ENCODE results near the gene SMIM41.

SMIM41 gene

GRCh38 chr12:52130711-52131110, 51.2 kb downstream of the SMIM41 start:
- Mint-ChIP-seq H3K4me1 (no peaks in the 10 kb centered on the region), H3K27me3 (peaks cover 42% of the 10 kb centered on the region), H3K4me3 (no peak overlapping the region), H3K9me3 (no peaks in the 10 kb centered on the region), H3K36me3 (ENCODE audit: insufficient read depth) (no peaks in the 10 kb centered on the region), H3K27ac (ENCODE audit: low read depth) (no peak overlapping the region)
- ATAC-seq (replicated peaks; ENCODE audit: extremely low read depth, poor library complexity, severe bottlenecking) (no peak), DNase-seq (ENCODE audit: low spot score in 2 of 2) (no peak)

- ATAC-seq (replicated peaks; ENCODE audit: extremely low read depth, poor library complexity, severe bottlenecking) (no peak), DNase-seq (ENCODE audit: low spot score in 2 of 2) (no peak)
- no peaks in the 10 kb centered on the region for H3K36me3 Mint-ChIP-seq (ENCODE audit: insufficient read depth)
- H3K4me1 Mint-ChIP-seq = no peaks in the 10 kb centered on the region
- H3K27me3 Mint-ChIP-seq = peaks cover 34% of the 10 kb centered on the region
- H3K27ac Mint-ChIP-seq (ENCODE audit: low read depth) = no peak overlapping the region
- no peak overlapping the region for H3K4me3 Mint-ChIP-seq
- H3K9me3 Mint-ChIP-seq = no peaks in the 10 kb centered on the region
These were observed 53.3 kb downstream of the SMIM41 start for GRCh38 chr12:52132754-52133161.

GRCh38 chr12:52137746-52138145, 58.2 kb downstream of the SMIM41 start:
- ATAC-seq (replicated peaks; ENCODE audit: extremely low read depth, poor library complexity, severe bottlenecking) = no peak
- Mint-ChIP-seq H3K27me3 (peaks cover 38% of the 10 kb centered on the region), H3K36me3 (ENCODE audit: insufficient read depth) (no peaks in the 10 kb centered on the region), H3K27ac (ENCODE audit: low read depth) (no peak overlapping the region), H3K9me3 (no peaks in the 10 kb centered on the region), H3K4me3 (no peak overlapping the region), H3K4me1 (no peaks in the 10 kb centered on the region)
- no peak for DNase-seq (ENCODE audit: low spot score in 2 of 2)

- no peaks in the 10 kb centered on the region for H3K4me1 Mint-ChIP-seq
- no peak overlapping the region for H3K4me3 Mint-ChIP-seq
- H3K27ac Mint-ChIP-seq (ENCODE audit: low read depth) = no peak overlapping the region
- ATAC-seq (replicated peaks; ENCODE audit: extremely low read depth, poor library complexity, severe bottlenecking) (no peak), DNase-seq (ENCODE audit: low spot score in 2 of 2) (no peak)
- H3K36me3 Mint-ChIP-seq (ENCODE audit: insufficient read depth) = no peaks in the 10 kb centered on the region
- peaks cover 38% of the 10 kb centered on the region for H3K27me3 Mint-ChIP-seq
- H3K9me3 Mint-ChIP-seq = no peaks in the 10 kb centered on the region
These were observed 59.6 kb downstream of the SMIM41 start for GRCh38 chr12:52139147-52139546.

- no peak for DNase-seq (ENCODE audit: low spot score in 2 of 2)
- Mint-ChIP-seq H3K9me3 (no peaks in the 10 kb centered on the region), H3K4me1 (no peaks in the 10 kb centered on the region), H3K27me3 (peaks cover 38% of the 10 kb centered on the region), H3K36me3 (ENCODE audit: insufficient read depth) (no peaks in the 10 kb centered on the region), H3K27ac (ENCODE audit: low read depth) (no peak overlapping the region), H3K4me3 (no peak overlapping the region)
- ATAC-seq (replicated peaks; ENCODE audit: extremely low read depth, poor library complexity, severe bottlenecking) = no peak
These were observed 60.1 kb downstream of the SMIM41 start for GRCh38 chr12:52139579-52140062.

- H3K4me3 Mint-ChIP-seq = no peak overlapping the region
- no peak overlapping the region for H3K27ac Mint-ChIP-seq (ENCODE audit: low read depth)
- H3K9me3 Mint-ChIP-seq = no peaks in the 10 kb centered on the region
- no peaks in the 10 kb centered on the region for H3K4me1 Mint-ChIP-seq
- peaks cover 28% of the 10 kb centered on the region for H3K27me3 Mint-ChIP-seq
- DNase-seq (ENCODE audit: low spot score in 2 of 2) (no peak), ATAC-seq (replicated peaks; ENCODE audit: extremely low read depth, poor library complexity, severe bottlenecking) (no peak)
- H3K36me3 Mint-ChIP-seq (ENCODE audit: insufficient read depth) = no peaks in the 10 kb centered on the region
These were observed 61.8 kb downstream of the SMIM41 start for GRCh38 chr12:52141306-52141705.

- DNase-seq (ENCODE audit: low spot score in 2 of 2) (no peak), ATAC-seq (replicated peaks; ENCODE audit: extremely low read depth, poor library complexity, severe bottlenecking) (no peak)
- H3K36me3 Mint-ChIP-seq (ENCODE audit: insufficient read depth) = no peaks in the 10 kb centered on the region
- H3K4me3 Mint-ChIP-seq = no peak overlapping the region
- no peaks in the 10 kb centered on the region for H3K4me1 Mint-ChIP-seq
- H3K27ac Mint-ChIP-seq (ENCODE audit: low read depth) = no peak overlapping the region
- peaks cover 22% of the 10 kb centered on the region for H3K27me3 Mint-ChIP-seq
- no peaks in the 10 kb centered on the region for H3K9me3 Mint-ChIP-seq
These were observed 62.4 kb downstream of the SMIM41 start for GRCh38 chr12:52141875-52142274.

GRCh38 chr12:52142431-52142830, 62.9 kb downstream of the SMIM41 start:
- H3K27me3 Mint-ChIP-seq = peaks cover 22% of the 10 kb centered on the region
- H3K4me1 Mint-ChIP-seq = no peaks in the 10 kb centered on the region
- no peak for ATAC-seq (replicated peaks; ENCODE audit: extremely low read depth, poor library complexity, severe bottlenecking)
- H3K4me3 Mint-ChIP-seq = no peak overlapping the region
- H3K27ac Mint-ChIP-seq (ENCODE audit: low read depth) = no peak overlapping the region
- no peaks in the 10 kb centered on the region for H3K36me3 Mint-ChIP-seq (ENCODE audit: insufficient read depth)
- H3K9me3 Mint-ChIP-seq = no peaks in the 10 kb centered on the region
- no peak for DNase-seq (ENCODE audit: low spot score in 2 of 2)

GRCh38 chr12:52144512-52145227, 65.2 kb downstream of the SMIM41 start:
- Mint-ChIP-seq H3K27ac (ENCODE audit: low read depth) (no peak overlapping the region), H3K4me3 (no peak overlapping the region), H3K36me3 (ENCODE audit: insufficient read depth) (no peaks in the 10 kb centered on the region), H3K27me3 (peaks cover 7% of the 10 kb centered on the region), H3K9me3 (no peaks in the 10 kb centered on the region), H3K4me1 (no peaks in the 10 kb centered on the region)
- no peak for DNase-seq (ENCODE audit: low spot score in 2 of 2)
- no peak for ATAC-seq (replicated peaks; ENCODE audit: extremely low read depth, poor library complexity, severe bottlenecking)

GRCh38 chr12:52145228-52146088, 66.0 kb downstream of the SMIM41 start:
- H3K9me3 Mint-ChIP-seq = no peaks in the 10 kb centered on the region
- no peak overlapping the region for H3K4me3 Mint-ChIP-seq
- H3K27ac Mint-ChIP-seq (ENCODE audit: low read depth) = no peak overlapping the region
- no peaks in the 10 kb centered on the region for H3K4me1 Mint-ChIP-seq
- DNase-seq (ENCODE audit: low spot score in 2 of 2) (no peak), ATAC-seq (replicated peaks; ENCODE audit: extremely low read depth, poor library complexity, severe bottlenecking) (no peak)
- no peaks in the 10 kb centered on the region for H3K36me3 Mint-ChIP-seq (ENCODE audit: insufficient read depth)
- H3K27me3 Mint-ChIP-seq = peaks cover 9% of the 10 kb centered on the region

GRCh38 chr12:52146089-52146821, 66.8 kb downstream of the SMIM41 start:
- Mint-ChIP-seq H3K9me3 (no peaks in the 10 kb centered on the region), H3K27me3 (peaks cover 14% of the 10 kb centered on the region), H3K27ac (ENCODE audit: low read depth) (no peak overlapping the region), H3K4me1 (peaks cover 3% of the 10 kb centered on the region), H3K36me3 (ENCODE audit: insufficient read depth) (no peaks in the 10 kb centered on the region), H3K4me3 (no peak overlapping the region)
- DNase-seq (ENCODE audit: low spot score in 2 of 2) (no peak), ATAC-seq (replicated peaks; ENCODE audit: extremely low read depth, poor library complexity, severe bottlenecking) (no peak)

- DNase-seq (ENCODE audit: low spot score in 2 of 2) (no peak), ATAC-seq (replicated peaks; ENCODE audit: extremely low read depth, poor library complexity, severe bottlenecking) (no peak)
- H3K27me3 Mint-ChIP-seq = peaks cover 16% of the 10 kb centered on the region
- H3K4me1 Mint-ChIP-seq = peaks cover 9% of the 10 kb centered on the region
- no peak overlapping the region for H3K27ac Mint-ChIP-seq (ENCODE audit: low read depth)
- H3K9me3 Mint-ChIP-seq = no peaks in the 10 kb centered on the region
- H3K4me3 Mint-ChIP-seq = no peak overlapping the region
- H3K36me3 Mint-ChIP-seq (ENCODE audit: insufficient read depth) = no peaks in the 10 kb centered on the region
These were observed 67.4 kb downstream of the SMIM41 start for GRCh38 chr12:52146822-52147366.
